ENCODE results near the gene GPC3.

GPC3 gene

DNA sequence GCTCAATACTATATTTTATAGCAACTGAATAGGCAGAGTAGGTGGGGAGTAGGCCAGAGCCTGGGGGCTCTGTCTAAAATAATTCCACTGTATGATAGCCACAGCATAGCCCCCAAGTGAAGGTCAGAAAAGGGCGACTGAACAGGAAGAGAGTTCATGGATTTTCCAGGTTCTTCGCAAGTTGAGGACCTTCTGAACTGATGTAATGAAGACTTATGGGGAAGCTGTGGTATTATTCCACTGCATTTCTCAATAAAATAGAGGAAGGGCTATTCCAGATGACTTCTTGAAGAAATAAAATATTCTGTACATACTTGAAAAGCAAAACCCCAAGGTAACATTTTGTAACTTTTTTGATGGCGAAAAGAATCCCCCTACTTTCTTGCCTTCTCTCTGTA, 338.7 kb downstream of the GPC3 start:
- TF ChIP-seq, protein P1, sequence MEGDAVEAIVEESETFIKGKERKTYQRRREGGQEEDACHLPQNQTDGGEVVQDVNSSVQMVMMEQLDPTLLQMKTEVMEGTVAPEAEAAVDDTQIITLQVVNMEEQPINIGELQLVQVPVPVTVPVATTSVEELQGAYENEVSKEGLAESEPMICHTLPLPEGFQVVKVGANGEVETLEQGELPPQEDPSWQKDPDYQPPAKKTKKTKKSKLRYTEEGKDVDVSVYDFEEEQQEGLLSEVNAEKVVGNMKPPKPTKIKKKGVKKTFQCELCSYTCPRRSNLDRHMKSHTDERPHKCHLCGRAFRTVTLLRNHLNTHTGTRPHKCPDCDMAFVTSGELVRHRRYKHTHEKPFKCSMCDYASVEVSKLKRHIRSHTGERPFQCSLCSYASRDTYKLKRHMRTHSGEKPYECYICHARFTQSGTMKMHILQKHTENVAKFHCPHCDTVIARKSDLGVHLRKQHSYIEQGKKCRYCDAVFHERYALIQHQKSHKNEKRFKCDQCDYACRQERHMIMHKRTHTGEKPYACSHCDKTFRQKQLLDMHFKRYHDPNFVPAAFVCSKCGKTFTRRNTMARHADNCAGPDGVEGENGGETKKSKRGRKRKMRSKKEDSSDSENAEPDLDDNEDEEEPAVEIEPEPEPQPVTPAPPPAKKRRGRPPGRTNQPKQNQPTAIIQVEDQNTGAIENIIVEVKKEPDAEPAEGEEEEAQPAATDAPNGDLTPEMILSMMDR (IDR thresholded peaks at IDR 0.05; ENCODE audit: low read depth, low read length): no peak
- no peak for DNase-seq (ENCODE audit: extremely low read depth, low read depth)

DNA sequence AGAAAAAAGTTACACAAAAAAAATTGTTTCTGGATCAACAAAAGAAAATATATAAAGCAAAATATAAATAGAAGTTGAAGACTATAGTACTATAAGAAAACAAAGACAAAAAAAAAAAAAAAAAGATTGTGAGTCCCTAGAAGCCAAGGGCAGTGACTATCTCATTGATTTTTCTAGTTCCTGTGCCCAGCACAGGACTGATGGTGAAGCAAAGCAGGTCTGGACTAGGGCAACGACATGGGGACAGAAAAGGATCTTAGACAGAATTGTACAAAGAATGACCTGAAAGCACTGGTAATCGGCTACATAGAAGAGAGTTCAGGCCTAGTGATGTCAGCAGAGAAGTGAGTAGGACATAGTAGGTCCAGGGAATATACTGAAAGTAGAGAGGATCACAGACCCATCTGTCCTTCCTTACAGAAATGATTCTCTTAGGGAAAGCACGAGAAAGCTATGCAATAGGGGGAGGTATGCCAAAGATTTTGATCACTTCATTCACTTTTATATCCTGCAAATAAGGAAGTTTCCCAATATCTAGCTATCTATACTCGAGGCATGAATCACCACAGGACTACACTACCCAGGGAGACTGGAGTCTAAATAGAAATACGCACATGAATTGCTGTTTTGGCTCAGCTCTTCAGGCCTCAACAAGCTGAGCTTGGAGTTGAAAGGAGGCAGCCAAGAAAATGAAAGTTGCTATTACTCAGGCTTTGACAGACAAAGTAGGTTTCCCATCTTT, 339.2 kb downstream of the GPC3 start:
- TF ChIP-seq, protein P1 (IDR thresholded peaks at IDR 0.05; ENCODE audit: low read depth, low read length): no peak
- peak; percentile 37 for DNase-seq (ENCODE audit: extremely low read depth, low read depth)

DNA sequence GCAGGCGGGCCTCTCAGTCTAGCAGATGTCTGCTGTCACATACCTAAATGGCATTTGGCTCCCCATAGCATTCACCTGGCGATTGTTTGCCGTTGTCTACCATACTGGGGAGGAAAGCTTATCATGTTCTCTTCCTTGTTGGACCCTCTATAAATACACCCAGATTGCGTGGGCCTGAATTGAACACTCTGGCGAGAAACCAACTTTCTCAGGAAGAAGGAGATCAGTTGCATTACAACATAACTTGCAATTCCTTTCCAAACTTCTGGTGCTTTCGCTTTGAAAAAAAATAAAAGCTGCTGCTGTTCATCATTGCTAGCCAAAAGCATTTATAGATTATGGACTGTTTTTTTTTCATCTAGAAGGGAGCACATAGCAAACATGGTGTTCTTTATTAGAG, 340.1 kb downstream of the GPC3 start:
- DNase-seq (ENCODE audit: extremely low read depth, low read depth): no peak
- TF ChIP-seq, protein P1 (IDR thresholded peaks at IDR 0.05; ENCODE audit: low read depth, low read length): no peak

DNA sequence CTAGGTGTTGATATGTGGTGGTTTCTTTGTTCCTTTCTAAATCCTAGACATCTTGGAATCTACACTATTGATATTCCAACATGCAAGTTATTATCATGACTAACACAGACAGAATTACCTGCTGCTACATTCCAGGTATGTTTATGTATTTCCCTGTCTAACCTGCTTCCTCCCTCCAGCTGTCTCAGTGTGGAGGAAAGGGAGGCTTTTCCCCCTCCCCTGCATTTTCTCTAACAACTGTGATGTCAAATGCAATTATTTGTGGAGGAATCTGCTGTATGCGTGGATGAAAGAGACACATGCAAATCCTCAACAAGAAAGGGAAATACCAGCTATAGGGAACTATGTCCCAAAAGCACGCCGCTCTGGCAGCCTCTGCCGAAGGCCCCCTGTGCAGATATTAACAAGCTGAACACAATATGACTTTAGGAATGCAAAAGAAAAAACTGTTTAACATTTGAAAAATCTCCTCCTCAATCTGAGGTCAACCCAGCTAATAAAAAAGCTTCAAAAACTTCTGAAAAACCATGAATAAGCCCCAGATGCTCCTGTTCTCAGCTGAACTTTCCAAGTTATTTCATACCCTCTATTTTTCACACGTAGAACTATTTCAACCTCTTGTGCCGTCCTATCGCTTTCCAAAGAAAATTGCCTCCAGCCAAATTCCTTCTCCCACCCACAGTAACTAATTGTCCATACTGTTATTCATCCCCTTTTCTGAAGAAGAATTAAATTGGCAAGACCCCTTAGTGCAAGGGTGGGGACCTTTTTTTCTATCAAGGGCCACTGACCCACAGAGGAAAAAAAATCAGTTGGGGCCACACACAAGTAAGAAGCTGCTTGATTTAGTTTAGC, 345.0 kb downstream of the GPC3 start:
- no peak for DNase-seq (ENCODE audit: extremely low read depth, low read depth)
- TF ChIP-seq, protein P1 (IDR thresholded peaks at IDR 0.05; ENCODE audit: low read depth, low read length): no peak

DNA sequence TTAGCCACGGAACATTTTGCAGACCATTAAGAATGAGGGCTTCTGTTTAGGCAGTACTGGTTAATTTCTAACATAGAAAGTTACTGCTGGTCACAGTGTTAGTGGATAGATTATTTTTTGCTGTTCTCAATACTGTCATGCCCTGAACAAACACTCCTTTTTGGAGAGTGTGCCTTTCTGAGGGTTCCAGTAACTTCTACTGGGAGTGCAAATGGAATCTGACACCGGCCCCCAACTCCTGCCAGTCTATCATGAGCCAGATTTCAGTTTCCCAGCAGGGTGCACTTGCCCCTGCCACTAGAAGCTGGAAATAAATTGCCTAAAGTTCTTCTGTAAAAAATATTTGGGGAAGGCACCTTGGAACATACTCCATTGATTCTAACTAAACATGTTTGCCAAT, 345.7 kb downstream of the GPC3 start:
- TF ChIP-seq, protein P1 (IDR thresholded peaks at IDR 0.05; ENCODE audit: low read depth, low read length): no peak
- DNase-seq (ENCODE audit: extremely low read depth, low read depth): no peak

DNA sequence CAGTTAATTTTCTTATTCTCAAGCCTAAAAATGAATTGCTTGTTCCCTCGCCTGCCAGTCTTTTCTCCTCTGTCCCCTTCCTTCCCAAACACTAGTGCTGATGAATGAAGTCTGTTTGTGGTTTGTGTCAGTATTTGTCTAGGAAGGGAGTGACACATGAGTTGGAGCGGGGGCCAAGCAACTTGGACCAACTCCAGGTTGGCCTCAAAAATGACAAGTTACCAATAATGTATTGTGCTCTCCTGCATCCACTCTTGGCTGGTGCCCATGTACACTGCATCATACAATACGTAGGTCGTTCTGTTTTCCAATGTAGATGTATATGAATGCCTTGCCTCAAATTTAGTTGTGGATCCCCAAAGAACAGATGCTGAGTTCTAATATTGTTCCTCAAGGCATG, 347.1 kb downstream of the GPC3 start:
- no peak for DNase-seq (ENCODE audit: extremely low read depth, low read depth)
- TF ChIP-seq, protein P1 (IDR thresholded peaks at IDR 0.05; ENCODE audit: low read depth, low read length): no peak

DNA sequence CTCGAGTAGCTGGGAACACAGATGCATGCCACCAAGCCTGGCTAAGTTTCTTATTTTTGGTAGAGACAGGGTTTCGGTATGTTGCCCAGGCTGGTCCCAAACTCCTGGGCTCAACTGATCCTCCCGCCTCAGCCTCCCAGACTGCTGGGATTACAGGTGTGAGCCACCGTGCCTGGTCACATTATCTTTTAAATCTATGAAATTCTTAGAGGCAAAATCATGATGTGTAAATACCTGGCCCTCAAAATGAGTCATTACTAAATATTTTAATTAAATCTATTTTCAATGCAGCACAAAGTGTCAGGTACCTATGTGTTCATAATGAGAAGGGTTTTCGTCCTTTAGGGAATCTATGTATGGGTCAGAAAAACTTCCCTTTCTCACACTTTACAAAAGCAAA, 347.6 kb downstream of the GPC3 start:
- TF ChIP-seq, protein P1 (IDR thresholded peaks at IDR 0.05; ENCODE audit: low read depth, low read length): no peak

More for the DNA sequence above, 347.6 kb downstream of the GPC3 start:
- no peak for DNase-seq (ENCODE audit: extremely low read depth, low read depth)

All from AG09319 (cell line).